HFFc6 (cell line): ENCODE results near the gene KCNF1. TPM values are rescaled to one million over a fixed set of nuclear protein-coding genes. Genes with fewer than 3 reads are reported as not detected.

ENCODE experiments used
- DNase-seq: peaks from one replicate; pipeline ENCODE4 v3.0.0-alpha.2; 2018
- H3K27ac Mint-ChIP-seq: 2 replicates; pipeline ENCODE4 v1.8.0; 2020; ENCODE audit warnings: mild to moderate bottlenecking, mixed read lengths
- H3K27me3 Mint-ChIP-seq: 2 replicates; pipeline ENCODE4 v1.8.0; 2021; ENCODE audit warnings: mild to moderate bottlenecking, moderate library complexity, mixed read lengths; ENCODE audit not compliant: insufficient read depth
- H3K36me3 Mint-ChIP-seq: 2 replicates; pipeline ENCODE4 v1.8.0; 2021; ENCODE audit warnings: low read depth, mixed read lengths
- H3K4me1 Mint-ChIP-seq: 2 replicates; pipeline ENCODE4 v1.8.0; 2020; ENCODE audit warnings: low read depth, mixed read lengths
- H3K4me3 Mint-ChIP-seq: 2 replicates; pipeline ENCODE4 v1.8.0; 2020; ENCODE audit warnings: mild to moderate bottlenecking, moderate library complexity, mixed read lengths
- H3K9me3 Mint-ChIP-seq: 2 replicates; pipeline ENCODE4 v1.8.0; 2020; ENCODE audit warnings: mild to moderate bottlenecking, mixed read lengths
- total RNA-seq, 6 experiments: library from RNA; stranded (reverse); fragmentation: NEBNext Ultra II Directional; extraction: Animal tissue kit (Norgen Biotek cat#: 25700); gene quantifications; 2 replicates in 1 of 6; 3 replicates in 5 of 6; pipeline ENCODE4 v1.2.3, GENCODE V29; 2021
- TF ChIP-seq, protein P1 (sequence below): fragments of 200-600 bp; sonication (generic); IDR thresholded peaks from 2 replicates; pipeline ENCODE4 v1.5.0; 2021; ENCODE audit warnings: antibody characterized with exemption, mild to moderate bottlenecking

KCNF1 gene
- total RNA-seq, 6 experiments from 2014 or later: 0.14 to 0.26 (median 0.18) TPM; not detected in 3

GRCh38 chr2:10961490-10961875, 49.7 kb downstream of the KCNF1 start:
- H3K27me3 Mint-ChIP-seq: peaks cover 29% of the 10 kb centered on the region
- H3K4me1 Mint-ChIP-seq: peaks cover 35% of the 10 kb centered on the region
- H3K27ac Mint-ChIP-seq: no peak overlapping the region
- H3K9me3 Mint-ChIP-seq: no peaks in the 10 kb centered on the region
- TF ChIP-seq, protein P1, sequence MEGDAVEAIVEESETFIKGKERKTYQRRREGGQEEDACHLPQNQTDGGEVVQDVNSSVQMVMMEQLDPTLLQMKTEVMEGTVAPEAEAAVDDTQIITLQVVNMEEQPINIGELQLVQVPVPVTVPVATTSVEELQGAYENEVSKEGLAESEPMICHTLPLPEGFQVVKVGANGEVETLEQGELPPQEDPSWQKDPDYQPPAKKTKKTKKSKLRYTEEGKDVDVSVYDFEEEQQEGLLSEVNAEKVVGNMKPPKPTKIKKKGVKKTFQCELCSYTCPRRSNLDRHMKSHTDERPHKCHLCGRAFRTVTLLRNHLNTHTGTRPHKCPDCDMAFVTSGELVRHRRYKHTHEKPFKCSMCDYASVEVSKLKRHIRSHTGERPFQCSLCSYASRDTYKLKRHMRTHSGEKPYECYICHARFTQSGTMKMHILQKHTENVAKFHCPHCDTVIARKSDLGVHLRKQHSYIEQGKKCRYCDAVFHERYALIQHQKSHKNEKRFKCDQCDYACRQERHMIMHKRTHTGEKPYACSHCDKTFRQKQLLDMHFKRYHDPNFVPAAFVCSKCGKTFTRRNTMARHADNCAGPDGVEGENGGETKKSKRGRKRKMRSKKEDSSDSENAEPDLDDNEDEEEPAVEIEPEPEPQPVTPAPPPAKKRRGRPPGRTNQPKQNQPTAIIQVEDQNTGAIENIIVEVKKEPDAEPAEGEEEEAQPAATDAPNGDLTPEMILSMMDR: no peak
- no peak for DNase-seq
- H3K36me3 Mint-ChIP-seq: no peaks in the 10 kb centered on the region
- H3K4me3 Mint-ChIP-seq: no peak overlapping the region

DNA sequence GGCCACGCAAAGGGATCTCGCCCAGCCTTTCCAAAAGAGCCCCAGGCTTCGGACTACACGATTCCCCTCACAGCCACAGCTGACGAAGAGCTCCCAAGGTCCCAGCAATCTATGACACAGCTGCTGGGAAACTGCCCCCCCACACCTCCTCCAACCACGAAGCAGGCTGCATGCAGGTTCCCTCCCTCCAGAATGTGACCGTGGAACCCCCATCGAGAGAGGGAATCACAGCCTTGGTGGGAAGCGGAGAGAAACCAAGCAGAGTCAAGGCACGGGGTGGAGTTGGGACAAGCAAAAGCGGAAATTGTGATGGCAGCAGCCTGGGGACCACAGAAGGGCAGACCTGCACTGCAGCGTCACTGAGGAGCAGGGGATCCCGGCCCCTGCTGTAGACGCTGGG, 50.3 kb downstream of the KCNF1 start:
- DNase-seq: no peak
- Mint-ChIP-seq H3K27me3 (peaks cover 32% of the 10 kb centered on the region), H3K4me3 (no peak overlapping the region), H3K4me1 (peaks cover 35% of the 10 kb centered on the region), H3K27ac (no peak overlapping the region), H3K36me3 (no peaks in the 10 kb centered on the region), H3K9me3 (no peaks in the 10 kb centered on the region)
- TF ChIP-seq, protein P1: no peak

GRCh38 chr2:10963155-10963554, 51.4 kb downstream of the KCNF1 start:
- DNase-seq: peak; percentile 60
- Mint-ChIP-seq H3K9me3 (no peaks in the 10 kb centered on the region), H3K27ac (no peak overlapping the region), H3K4me1 (peaks cover 23% of the 10 kb centered on the region), H3K36me3 (no peaks in the 10 kb centered on the region), H3K27me3 (peaks cover 38% of the 10 kb centered on the region), H3K4me3 (peak overlapping the region; percentile 41; the same call in 1 of the 2 replicates)
- TF ChIP-seq, protein P1: no peak

Other genes with a start within 250 kb of the KCNF1 start
- gene NOL10, start 222.0 kb upstream of the KCNF1 start, total RNA-seq: 10 to 100 TPM; 27.5 to 31.1 (median 30.8) TPM
- not detected for gene ATP6V1C2, start 190.3 kb upstream of the KCNF1 start, total RNA-seq
- 100 to 1,000 TPM; 336 to 356 (median 351) TPM for gene PDIA6, start 99.1 kb upstream of the KCNF1 start, total RNA-seq
- gene SLC66A3, start 243.5 kb downstream of the KCNF1 start, total RNA-seq: 10 to 100 TPM; 11.4 to 17.4 (median 13.0) TPM